COR-L47 (cell line): ENCODE measurements around the gene C9orf40.

Experiments used
- DNase-seq: peaks from one replicate; lab custom pipeline; 2025; lab: John Stamatoyannopoulos, UW

The C9orf40 gene, protein sequence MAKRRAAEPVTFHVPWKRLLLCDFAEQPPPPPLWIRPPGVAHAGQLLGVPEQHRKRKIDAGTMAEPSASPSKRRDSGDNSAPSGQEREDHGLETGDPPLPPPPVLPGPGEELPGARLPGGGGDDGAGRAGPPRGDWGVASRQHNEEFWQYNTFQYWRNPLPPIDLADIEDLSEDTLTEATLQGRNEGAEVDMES

DNA sequence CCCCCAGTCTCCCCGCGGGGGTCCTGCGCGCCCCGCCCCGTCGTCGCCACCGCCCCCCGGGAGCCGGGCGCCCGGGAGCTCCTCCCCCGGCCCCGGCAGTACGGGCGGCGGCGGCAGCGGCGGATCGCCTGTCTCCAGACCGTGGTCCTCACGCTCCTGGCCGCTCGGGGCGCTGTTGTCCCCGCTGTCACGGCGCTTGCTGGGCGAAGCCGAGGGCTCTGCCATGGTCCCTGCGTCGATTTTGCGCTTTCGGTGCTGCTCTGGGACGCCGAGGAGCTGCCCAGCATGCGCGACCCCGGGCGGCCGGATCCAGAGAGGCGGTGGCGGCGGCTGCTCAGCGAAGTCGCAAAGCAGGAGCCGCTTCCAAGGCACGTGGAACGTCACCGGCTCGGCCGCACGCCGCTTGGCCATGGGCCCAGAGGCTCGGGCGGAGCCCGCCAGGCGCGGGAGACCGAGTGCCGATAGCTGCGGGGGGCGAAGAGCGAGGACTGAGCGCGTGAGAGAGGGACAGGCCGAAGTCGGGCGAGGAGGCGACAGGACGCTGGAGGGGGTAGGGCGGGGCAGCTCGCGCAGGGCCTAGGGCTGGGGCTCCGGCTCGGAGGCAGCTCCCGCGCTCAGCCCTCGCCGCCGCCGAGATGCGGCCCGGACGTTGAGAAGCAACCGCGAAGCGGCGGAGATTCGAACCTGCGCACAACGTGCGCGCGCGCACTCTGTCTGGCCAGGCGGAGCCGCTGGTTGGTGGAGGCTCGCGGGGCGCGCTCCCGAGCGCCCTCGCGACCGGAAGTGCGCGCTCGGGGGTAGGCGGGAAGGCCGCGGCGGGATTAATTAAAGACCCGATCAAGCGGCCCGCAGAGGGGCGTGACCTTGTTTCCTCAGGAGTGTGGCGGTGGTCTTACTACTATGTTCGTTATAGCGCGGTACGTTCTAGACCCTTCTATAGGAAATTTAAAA is at the start of gene C9orf40:
Gene C9orf40, minus strand, starts transcription at position 712 of the 951 bp plus-strand sequence. Its CDS starts 301 bp downstream, at position 411.
- DNase-seq = peak; percentile 88

DNA sequence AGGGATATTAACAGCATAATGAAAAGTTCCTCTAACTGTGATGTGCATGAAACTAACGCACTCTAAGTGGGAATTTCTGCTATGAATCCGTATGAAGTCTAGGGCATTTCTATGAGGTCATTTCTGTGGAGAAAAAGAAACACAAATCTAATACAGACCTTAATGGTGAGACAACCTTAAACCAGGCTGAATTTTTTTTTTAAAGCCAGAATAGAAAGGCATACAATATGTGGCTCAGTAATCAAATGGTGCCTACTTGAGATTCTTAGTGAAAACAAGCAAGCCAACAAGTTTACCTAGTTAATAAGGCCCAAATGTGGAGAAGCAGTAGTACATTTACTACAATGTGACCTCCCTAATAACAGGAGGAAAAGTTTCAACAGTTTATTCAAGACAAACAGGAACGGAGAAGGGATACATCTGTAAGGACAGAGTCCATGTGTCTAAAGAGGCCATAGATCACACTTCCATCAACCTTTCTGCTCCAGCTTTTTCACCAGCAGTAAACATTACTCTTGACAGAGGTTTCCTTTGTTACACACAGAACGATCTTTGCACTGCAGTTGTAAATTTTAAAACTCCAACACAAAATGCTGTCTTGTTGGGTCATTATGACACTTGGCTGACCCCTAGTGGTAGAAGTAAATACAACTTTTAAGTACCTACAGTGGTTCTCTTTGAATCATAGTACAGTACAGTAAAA is 49.2 kb upstream of the C9orf40 start:
- DNase-seq = peak; percentile 47

DNA sequence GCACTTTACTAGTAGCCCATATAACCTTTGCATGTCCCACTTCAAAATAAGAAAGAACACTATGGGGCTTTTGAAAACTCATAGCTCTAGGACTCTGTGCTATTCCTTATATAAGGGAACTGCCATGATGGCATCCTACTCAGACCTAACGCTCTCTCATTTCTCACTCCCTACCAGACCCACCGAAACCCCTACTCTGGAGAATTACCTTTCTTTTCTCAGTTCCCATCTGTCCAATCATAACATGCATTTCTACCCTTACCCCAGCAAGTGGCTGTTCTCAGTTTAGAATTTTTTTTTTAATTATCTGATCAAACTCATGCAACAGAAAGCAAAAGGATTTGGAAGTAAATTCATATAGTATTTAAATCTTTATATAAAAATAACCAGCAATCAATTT is 48.1 kb upstream of the C9orf40 start:
- DNase-seq = no peak

DNA sequence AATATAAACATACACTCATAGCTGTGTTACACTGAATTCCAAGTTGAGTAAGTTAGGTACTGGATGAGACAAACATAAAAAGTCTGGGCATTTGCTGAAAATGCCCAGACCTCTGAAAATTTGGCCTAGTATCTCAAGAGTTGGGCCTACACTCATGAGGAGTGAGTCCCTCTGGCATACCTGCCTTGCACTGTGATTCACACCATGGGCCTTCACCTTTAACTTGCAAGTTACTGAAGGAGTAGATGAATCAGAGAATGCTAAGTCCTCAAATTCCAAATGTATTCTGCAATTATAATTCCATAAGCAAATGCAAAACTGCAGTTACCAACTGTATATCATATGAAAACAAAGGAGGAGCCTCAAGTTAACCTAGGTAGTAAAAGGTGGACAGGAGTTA is 32.3 kb upstream of the C9orf40 start:
- DNase-seq = no peak

DNA sequence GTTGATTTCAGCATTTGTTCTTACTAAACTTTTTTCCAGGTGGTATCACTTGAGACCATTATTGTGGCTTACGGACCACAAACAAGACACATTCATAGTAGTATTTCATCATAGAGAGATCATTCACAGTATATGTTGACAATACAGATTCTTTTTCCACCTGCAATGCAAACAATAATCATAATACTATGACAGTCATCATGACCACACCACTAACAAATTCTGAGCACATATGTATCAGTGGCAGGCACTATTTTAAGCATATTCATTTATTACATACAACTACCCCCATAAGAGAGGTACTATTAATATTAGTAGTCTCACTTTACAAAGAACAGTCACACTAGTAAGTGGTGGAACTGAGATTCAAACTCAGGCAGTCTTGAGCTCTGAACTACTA is 31.0 kb upstream of the C9orf40 start:
- DNase-seq = no peak

DNA sequence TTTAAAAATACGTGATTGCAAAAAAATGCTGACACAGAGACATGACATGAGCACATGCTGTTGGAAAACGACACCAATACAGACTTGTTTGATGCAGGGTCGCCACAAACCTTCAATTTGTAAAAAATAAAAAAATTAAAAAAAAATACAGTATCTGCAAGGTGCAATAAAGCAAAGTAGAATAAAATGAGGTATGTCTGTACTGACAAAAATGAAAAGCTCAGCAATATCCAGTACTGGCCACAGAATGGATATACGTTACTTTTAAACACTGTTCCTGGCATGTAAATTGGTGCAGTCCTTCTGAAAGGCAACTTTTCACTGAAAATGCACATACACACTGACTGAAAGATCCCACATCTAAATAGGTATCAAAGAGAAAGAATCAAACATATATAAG is 27.1 kb upstream of the C9orf40 start:
- no peak for DNase-seq

DNA sequence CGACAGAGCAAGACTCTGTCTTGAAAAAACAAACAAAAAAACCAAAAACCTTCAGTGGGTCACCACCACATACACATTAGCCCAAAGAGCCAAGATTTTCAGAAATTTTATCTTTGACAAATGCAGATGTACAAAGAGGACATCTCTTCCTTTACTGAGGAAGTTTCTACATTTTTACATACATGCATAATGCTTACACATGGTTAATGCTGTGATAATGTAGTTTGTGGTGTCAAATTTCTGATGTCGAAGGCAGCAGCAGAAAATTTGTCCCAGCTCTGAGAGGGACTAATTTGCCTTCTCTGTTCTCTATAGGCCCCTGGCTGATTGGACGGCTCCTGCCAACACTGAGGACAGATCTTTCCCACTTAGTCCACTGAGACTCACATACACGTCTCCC is 24.6 kb upstream of the C9orf40 start:
- no peak for DNase-seq

DNA sequence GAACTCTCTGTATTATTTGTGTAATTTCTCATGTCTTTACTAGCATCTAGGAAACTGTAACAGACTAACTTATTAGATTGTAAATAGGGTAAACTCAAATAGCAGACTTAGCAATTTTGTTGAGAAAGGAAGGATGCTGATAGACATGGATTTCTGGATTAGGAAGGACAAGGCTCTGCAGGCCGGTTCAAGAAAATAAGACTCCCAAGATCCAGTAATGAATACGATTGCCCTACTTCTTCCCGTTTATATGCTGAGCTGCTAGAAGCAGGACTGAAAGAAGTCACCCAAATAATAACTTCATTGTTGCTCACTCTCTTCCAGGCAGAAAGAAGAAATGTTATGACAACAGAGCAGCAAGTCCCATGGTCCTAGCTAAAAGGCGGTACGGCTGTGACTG is 22.8 kb upstream of the C9orf40 start:
- no peak for DNase-seq

DNA sequence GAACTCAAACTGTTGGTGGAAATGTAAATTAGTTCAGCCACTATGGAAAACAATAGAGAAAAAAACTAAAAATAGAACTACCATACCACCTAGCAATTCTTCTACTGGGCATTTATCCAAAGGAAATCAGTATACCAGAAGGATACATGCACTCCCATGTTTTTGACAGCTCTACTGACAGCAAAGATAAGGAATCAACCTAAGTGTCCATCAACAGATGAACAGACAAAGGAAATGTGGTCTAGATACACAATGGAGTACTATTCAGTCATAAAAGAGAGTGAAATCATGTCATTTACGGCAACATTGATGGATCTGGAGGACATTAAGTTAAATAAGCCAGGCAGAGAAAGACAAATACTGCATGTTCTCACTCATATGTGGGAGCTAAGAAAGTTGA is 21.8 kb upstream of the C9orf40 start:
- DNase-seq = no peak

DNA sequence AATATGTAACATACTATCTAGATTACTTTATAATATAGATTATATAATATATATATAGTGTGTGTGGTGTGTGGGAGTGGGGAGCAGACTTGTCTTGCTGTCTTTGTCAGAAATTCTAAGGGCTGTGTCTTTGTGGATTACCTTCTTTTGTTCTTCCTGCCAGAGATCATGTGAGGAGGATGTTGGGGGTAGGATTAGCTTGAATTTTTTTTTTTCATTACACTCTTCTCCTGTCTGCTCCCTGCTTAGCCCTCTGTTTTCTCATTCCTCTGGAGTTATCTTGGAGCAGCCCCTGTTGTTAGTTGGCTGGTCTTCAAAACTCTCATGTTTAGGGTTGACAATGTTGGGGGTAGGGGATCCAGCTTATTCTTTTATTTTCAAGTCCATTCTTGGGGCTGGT is 21.0 kb upstream of the C9orf40 start:
- DNase-seq = no peak

DNA sequence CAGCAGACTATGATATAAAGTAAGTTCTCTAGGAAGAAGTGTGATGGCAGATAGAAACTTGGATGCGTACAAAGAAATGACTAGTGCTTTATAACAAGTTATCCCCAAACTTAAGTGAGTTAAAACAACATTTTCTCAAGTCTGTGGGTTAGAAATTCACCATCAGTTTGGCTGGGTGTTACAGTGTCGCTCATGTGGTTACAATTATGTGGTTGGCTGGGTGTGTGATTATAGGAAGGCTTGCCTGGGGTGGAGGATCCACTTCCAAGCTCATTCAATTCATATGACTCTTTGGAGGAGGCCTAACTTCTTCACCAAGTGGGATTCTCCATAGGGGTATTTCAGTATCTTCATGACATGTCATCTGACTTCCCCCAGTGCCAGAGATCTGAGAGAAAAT is 10.3 kb upstream of the C9orf40 start:
- no peak for DNase-seq

DNA sequence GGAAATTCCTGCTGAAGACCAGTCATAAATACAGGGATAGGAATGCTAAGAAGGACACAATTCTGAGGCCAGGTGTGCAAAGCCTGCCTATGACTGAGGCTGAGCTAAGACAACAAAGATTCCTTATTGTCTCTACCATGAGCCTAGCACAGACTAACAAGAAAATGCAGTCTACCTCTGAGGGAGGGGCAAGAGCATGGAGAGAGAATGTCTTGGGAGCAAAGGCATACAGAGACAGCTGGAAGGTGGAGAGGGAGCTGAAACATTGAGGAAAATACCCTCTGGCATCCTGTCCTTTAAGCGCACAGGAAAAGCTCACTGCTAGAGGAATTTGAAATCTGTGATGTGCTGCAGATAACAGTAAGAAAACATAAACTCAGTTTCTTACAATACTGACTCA is 8.8 kb upstream of the C9orf40 start:
- no peak for DNase-seq

DNA sequence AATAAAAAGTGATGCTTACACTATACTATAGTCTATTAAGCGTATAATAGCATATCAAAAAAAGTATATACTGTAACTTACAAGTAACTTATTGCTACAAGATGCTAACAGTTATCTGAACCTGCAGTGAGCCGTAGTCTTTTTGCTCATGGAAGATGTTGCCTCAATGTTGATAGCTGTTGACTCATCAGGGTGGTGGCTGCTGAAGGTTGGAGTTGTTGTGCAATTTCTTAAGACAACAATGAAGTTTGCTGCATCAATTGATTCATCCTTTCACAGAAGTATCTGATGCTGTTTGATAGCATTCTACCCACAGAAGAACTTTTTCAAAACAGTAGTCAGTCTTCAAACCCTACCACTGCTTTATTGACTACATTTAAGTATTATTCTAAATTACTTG is 7.8 kb upstream of the C9orf40 start:
- no peak for DNase-seq

DNA sequence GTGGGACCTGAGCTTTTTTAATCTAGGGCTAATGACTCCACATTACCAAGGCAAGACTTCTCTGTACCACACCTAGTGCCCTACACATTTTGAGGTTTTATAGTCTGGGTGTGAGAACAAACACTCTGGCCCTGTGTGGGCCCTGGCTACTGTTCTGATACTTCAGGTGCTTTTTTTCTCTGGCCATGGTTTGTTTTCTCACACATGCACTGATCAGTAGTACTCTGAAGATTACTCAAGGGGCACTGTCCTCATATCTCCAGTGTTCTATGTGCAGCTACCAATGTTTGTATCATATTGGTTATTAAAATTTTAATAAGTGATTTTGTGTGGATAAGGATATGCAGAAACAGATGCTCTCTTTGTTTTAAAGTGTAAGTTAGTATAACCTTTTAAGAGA is 5.9 kb upstream of the C9orf40 start:
- no peak for DNase-seq

DNA sequence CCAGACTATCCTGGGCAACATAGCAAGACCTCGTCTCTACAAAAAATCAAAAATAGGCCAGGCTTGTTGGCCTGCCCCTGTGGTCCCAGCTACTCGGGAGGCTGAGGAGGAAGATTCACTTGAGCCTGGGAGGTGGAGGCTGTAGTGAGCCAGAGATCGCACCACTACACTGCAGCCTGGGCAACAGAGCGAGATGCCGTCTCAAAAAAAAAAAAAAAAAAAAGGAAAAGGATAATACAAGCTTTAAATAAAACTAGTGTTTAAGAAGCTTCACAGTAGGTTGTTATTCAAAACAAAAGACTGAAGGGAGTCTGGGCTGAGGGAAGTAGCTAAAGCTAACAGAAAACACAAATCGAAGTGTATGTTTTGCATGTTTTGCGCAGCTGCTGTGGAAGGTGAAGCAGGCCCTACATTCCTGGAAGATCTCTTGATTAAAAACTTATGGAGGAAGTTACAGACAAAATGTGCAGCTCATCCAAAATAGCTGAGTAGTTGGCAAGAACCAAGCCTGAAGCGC is 581 bp upstream of the C9orf40 start:
- DNase-seq = no peak

DNA sequence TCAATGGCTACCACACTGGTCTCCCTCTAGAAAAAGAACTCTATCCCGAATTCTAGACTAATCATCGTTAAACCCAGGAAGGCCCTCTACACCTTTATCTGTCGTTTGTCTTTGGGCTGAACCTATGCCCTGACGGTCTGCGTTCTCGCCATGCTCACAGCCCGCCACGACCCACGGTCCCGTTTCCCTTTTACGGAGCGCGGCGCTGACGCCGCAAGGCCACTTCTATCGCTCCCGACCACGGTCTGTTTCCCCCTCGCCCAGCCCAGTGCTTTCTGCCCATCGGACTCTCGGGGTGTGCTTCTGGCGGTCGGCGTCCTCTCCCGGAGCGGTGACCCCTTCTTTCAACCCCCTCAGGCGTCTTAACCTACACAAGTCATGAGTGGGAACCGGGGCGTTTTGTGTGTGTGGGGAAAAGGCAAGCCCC is 974 bp downstream of the C9orf40 start:
- no peak for DNase-seq

DNA sequence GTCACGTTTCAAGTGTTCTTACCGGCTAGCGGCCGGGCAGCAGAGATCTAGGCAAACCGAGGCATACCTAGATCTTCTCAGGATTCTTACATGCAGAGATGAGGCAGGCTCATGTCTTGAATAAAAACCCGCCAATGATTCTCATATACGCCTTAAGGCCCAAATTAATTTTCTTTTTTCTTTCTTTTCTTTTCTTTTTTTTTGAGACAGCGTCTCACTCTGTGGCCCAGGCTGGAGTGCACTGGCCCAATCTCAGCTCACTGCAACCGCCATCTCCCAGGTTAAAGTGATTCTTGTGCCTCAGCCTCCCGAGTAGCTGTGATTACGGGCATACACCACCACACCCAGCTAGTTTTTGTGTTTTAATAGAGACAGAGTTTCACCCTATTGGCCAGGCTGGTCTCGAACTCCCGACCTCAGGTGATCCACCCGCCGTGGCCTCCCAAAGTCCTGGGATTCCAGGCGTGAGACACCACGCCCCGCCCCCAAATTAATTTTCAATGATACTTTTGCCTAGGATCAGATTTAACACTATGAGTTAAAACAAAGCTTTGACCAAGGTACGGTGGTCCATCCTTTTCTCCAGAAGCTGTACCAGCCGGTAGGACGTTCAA is 1.5 kb downstream of the C9orf40 start:
- no peak for DNase-seq

DNA sequence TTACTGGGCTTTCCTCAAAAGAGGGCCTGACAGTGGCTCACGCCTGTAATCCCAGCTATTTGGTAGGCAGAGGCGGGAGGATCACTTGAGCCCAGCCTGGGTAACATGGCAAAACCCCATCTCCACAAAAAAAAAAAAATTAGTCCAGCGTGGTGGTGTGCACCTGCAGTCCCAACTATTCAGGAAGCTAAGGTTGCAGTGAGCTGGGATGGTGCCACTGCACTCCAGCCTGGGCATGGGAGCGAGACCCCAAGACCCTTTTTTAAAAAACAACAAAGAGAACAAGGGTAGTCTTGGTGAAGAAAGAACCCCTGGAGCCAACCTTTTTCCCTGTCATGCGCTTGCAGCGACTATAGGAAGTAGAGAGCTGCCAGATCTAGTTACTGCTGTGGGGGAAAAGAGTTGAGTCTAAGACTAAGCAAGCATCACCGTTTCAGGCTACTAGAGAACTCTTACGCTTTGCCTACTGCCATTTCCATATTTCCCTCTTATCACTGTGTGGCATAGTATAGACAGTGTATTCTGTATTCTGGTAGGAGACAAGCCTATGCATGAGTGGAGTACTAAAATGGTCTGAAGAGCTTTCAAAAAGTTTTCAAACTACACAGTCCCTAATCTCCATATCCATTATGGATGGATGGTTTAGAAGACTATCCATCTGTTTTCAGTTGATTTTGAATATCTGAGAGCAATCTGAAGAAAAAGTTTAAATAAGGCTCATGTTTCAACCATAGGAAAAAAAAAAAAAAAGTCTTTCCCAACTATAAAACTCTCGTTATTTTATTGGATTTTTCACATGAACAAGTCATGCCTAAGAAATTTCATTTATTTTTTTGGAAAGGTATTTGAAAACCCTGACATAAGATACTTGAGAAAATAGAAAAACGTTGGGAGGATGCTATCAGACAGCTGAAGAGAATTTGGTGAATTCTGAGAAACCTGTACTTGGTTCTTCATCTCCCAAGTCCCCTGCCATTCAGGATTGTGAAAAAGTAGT is 2.6 kb downstream of the C9orf40 start:
- DNase-seq = no peak

DNA sequence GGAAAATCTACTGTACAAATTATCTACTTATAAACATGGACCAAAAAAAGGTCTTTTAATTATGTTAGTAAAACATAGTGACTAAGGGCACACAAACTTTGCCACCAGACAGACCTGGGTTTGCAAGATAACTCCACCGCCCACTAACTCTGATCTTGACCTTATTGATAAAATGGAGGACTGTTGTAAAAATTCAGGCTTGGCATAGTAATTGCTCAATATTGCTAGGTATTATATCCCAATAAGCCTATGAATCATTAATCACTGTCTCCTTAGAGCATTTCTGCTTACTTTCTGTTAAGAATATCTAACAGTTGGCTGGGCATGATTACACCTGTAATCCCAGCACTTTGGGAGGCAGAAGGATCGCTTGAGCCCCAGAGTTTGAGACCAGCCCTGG is 3.8 kb downstream of the C9orf40 start:
- no peak for DNase-seq

DNA sequence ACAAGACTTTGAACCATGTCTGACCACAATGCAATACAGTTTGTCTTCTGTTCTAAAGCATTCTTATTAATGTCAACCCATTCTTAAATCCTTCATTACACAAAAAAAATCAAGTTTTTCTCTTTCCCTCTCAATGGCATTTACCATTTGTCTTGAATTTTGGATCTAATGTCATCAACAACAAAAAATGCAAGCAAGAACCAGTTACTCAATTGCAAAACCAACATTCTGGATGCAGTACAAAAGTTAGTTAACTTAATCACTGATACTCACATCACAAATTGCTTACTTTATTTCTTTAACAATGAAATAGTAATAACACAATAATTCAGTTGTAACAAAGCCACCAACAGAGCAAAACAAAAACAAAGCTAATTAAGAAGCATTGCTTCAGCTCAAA is 6.0 kb downstream of the C9orf40 start:
- DNase-seq = no peak

DNA sequence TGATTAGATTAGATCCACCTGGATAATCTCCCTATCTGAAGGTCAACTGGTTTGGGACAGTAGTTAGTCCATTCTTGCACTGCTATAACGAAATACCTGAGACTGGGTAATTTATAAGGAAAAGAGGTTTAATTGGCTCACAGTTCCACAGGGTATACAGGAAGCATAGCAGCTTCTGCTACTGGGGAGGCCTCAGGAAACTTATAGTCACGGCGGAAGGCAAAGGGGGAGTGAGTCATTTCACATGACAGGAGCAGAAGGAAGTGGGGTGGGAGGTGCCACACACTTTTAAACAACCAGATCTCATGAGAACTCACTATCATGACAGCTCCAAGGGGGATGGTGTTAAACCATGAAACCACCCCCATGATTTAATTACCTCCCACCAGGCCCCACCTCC is 9.9 kb downstream of the C9orf40 start:
- DNase-seq = no peak
